Gastrocnemius medialis (tissue), 4 donors: ENCODE results near the gene DIP2C. TPM values are rescaled to one million over a fixed set of nuclear protein-coding genes. Genes with fewer than 3 reads are reported as not detected.

Experiments
- ATAC-seq, 2 donors: fragments of 150-250 bp; one replicate each; pipeline ENCODE4 v1.9.1; 2016
- DNase-seq, 2 donors: peaks; one replicate each; pipeline ENCODE4 v3.0.0-alpha.2; 2019
- H3K27ac ChIP-seq, 4 donors: fragments of 200-600 bp; sonication (generic); 1 replicate in 1 of 4; 2 replicates in 3 of 4; pipeline ENCODE4 v1.5.1; 2016 to 2018; ENCODE audit warnings: mild to moderate bottlenecking in 2 of 4, moderate library complexity in 1 of 4
- H3K27me3 ChIP-seq, 3 donors: fragments of 200-600 bp; sonication (generic) in 2 of 3; 1 replicate in 1 of 3; 2 replicates in 2 of 3; pipeline versions ENCODE4 v1.5.1 to v1.6.0; 2016 to 2019; ENCODE audit warnings: mild to moderate bottlenecking in 1 of 3, moderate library complexity in 1 of 3
- H3K36me3 ChIP-seq, 2 donors: fragments of 200-600 bp; sonication (generic) in 1 of 2; one replicate each; pipeline ENCODE4 v1.5.1; 2017 to 2018
- H3K4me1 ChIP-seq, 2 donors: fragments of 200-600 bp; sonication (generic) in 1 of 2; one replicate each; pipeline ENCODE4 v1.5.1; 2016 to 2017; ENCODE audit warnings: mild to moderate bottlenecking in 2 of 2
- H3K4me3 ChIP-seq, 4 donors: fragments of 200-600 bp; sonication (generic) in 3 of 4; 1 replicate in 1 of 4; 2 replicates in 3 of 4; pipeline ENCODE4 v1.5.1; 2016 to 2019; ENCODE audit warnings: mild to moderate bottlenecking in 2 of 4
- H3K9me3 ChIP-seq, 3 donors: fragments of 200-600 bp; sonication (generic) in 2 of 3; 1 replicate in 1 of 3; 2 replicates in 2 of 3; pipeline ENCODE4 v1.5.1; 2016 to 2019
- POLR2A ChIP-seq, 2 donors: fragments of 450-650 bp; IDR thresholded peaks; one replicate each; pipeline ENCODE4 v1.6.1; 2017; ENCODE audit warnings: antibody characterized with exemption in 2 of 2, mild to moderate bottlenecking in 2 of 2, moderate library complexity in 2 of 2
- in situ Hi-C, 4 donors: fragments of 200-750 bp; cut with MboI; loops; one replicate each; pipeline versions ENCODE4 v1.15.0 to v1.8.0; 2017; ENCODE audit warnings: low sequenced_read_pairs in 4 of 4
- intact Hi-C: fragments of 100-400 bp; cut with DNase I; formaldehyde crosslinking; loops from one replicate; pipeline ENCODE4 v1.15.1; 2023; ENCODE audit warnings: low total_unique reads
- total RNA-seq, 4 donors: library from RNA; depleted of rRNA; stranded (reverse); fragments of >200 nt; gene quantifications; one replicate each; pipeline versions ENCODE4 v1.1.0 to v1.2.3, GENCODE V29; 2016
- TF ChIP-seq, protein P1 (sequence below), 5 experiments: fragments of 450-650 bp in 3 of 5; fragments of 200-600 bp in 2 of 5; sonication (generic) in 2 of 5; IDR thresholded peaks in 4 of 5; conservative IDR thresholded peaks in 1 of 5; 1 replicate in 4 of 5; 2 replicates in 1 of 5; pipeline ENCODE4 v1.5.1; 2016 to 2019; ENCODE audit warnings: antibody characterized with exemption in 5 of 5, mild to moderate bottlenecking in 3 of 5, moderate library complexity in 3 of 5

DIP2C gene
- total RNA-seq, 4 donors from 2014 or later, result 19.1 to 60.0 (median 30.2) TPM

DNA sequence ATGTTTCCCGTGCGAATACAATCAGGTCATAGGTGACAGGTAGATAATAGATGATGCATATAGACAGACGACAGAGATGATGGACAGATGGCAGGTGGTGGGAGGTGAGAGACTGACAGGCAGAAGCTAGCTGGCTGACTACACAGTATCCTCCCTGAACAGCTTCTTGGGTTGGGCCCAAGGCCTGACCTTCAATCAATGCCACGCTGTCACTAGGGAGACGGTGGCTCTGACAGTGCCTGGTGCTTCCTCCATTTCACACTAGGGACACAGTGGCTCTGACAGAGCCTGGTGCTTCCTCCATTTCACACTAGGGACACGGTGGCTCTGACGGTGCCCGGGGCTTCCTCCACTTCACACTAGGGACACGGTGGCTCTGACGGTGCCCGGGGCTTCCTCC lies 200.1 kb downstream of the DIP2C start:
- Histone ChIP-seq H3K9me3 (no peaks in the 10 kb centered on the region), H3K4me3 (no peak overlapping the region), H3K4me1 (peaks cover 55 to 65% of the 10 kb centered on the region in 2 donors), H3K27me3 (no peaks in the 10 kb centered on the region), H3K27ac (peak overlapping the region; percentile 55 to 68 (median 67)), H3K36me3 (no peaks in the 10 kb centered on the region)
- intact Hi-C loops (no loop called here), in situ Hi-C loops (no loop called here)
- TF ChIP-seq, protein P1, sequence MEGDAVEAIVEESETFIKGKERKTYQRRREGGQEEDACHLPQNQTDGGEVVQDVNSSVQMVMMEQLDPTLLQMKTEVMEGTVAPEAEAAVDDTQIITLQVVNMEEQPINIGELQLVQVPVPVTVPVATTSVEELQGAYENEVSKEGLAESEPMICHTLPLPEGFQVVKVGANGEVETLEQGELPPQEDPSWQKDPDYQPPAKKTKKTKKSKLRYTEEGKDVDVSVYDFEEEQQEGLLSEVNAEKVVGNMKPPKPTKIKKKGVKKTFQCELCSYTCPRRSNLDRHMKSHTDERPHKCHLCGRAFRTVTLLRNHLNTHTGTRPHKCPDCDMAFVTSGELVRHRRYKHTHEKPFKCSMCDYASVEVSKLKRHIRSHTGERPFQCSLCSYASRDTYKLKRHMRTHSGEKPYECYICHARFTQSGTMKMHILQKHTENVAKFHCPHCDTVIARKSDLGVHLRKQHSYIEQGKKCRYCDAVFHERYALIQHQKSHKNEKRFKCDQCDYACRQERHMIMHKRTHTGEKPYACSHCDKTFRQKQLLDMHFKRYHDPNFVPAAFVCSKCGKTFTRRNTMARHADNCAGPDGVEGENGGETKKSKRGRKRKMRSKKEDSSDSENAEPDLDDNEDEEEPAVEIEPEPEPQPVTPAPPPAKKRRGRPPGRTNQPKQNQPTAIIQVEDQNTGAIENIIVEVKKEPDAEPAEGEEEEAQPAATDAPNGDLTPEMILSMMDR (IDR thresholded peaks at IDR 0.05 in 4 of 5, conservative IDR thresholded peaks at IDR 0.05 in 1 of 5), result no peak
- no peak for TF ChIP-seq POLR2A (IDR thresholded peaks at IDR 0.05)
- ATAC-seq, result peak; percentile 74 to 84
- peak; percentile 72 to 88 for DNase-seq

DNA sequence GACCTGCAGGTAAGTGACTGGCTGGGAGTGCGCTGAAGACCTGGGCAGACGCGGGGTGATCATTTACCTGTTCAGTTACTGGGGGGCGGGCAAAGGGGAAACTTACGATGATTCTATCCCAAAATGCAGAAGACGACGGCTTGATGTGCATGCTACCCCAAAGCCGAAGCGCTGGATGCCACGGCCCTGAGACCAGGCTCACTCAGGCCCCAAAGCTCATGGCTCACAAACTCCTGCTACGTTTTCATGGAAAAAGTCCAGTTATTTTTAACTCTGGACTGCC lies 200.6 kb downstream of the DIP2C start:
- H3K36me3 ChIP-seq, result no peaks in the 10 kb centered on the region
- no peak overlapping the region for H3K4me3 ChIP-seq
- H3K27me3 ChIP-seq, result no peaks in the 10 kb centered on the region
- TF ChIP-seq POLR2A (IDR thresholded peaks at IDR 0.05), result no peak
- TF ChIP-seq, protein P1 (IDR thresholded peaks at IDR 0.05 in 4 of 5, conservative IDR thresholded peaks at IDR 0.05 in 1 of 5), result no peak
- H3K27ac ChIP-seq, result peak overlapping the region; percentile 55 to 68 (median 67)
- peaks cover 50 to 61% of the 10 kb centered on the region in 2 donors for H3K4me1 ChIP-seq
- H3K9me3 ChIP-seq, result no peaks in the 10 kb centered on the region
- no peak for ATAC-seq
- no peak for DNase-seq
- intact Hi-C loops, result no loop called here
- in situ Hi-C loops, result no loop called here

DNA sequence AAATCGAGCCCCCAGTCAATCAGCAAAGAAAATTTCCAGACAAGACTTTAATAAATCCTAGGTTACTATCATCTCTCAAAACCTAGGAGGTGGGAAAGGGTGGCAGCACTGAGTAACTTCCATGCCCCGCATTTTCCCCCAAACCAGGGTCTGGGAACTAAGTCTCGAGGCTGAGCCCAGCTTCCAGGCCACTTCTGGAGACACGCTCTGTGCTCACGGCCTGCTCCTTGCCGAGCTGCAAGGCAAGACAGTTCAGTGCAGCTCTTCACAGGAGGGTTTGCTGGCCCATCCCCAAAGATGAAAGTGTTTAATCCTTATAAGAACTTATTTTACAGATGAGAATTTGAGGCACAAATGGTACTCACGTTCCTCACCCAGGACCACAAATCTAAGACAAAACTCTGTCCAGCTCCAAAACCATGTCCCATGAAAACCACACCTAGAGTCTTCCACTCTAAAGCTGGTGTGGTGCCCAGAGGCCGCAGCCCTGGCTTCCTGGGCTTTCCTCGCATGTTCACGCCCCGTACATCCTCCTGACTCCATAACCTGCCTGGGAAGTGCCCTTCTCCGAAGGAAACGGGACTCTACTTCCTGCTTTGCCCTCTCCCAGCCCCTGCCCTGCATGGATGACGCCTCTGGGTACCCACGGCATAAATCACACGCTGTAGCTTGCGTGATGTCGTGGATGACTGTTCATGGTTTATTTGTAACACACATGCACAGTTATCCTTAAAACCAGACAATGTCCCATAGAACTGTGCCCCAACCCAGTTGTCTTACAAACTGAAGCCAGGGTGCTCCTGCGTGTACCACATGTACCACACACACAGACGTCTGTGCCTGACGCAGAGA lies 201.2 kb downstream of the DIP2C start:
- in situ Hi-C loops, result no loop called here
- no peak for TF ChIP-seq POLR2A (IDR thresholded peaks at IDR 0.05)
- TF ChIP-seq, protein P1 (IDR thresholded peaks at IDR 0.05 in 4 of 5, conservative IDR thresholded peaks at IDR 0.05 in 1 of 5), result no peak
- ATAC-seq (no peak), DNase-seq (no peak)
- Histone ChIP-seq H3K9me3 (no peaks in the 10 kb centered on the region), H3K4me1 (peaks cover 48 to 57% of the 10 kb centered on the region in 2 donors), H3K4me3 (no peak overlapping the region), H3K36me3 (no peaks in the 10 kb centered on the region), H3K27ac (peak overlapping the region in 1 of 4 donors; percentile 66), H3K27me3 (no peaks in the 10 kb centered on the region)
- intact Hi-C loops, result no loop called here

- H3K36me3 ChIP-seq, result no peaks in the 10 kb centered on the region
- H3K4me1 ChIP-seq, result peaks cover 47 to 54% of the 10 kb centered on the region in 2 donors
- no peak for TF ChIP-seq POLR2A (IDR thresholded peaks at IDR 0.05)
- TF ChIP-seq, protein P1 (IDR thresholded peaks at IDR 0.05 in 4 of 5, conservative IDR thresholded peaks at IDR 0.05 in 1 of 5), result no peak
- H3K27ac ChIP-seq, result peak overlapping the region in 1 of 4 donors; percentile 8
- intact Hi-C loops (no loop called here), in situ Hi-C loops (no loop called here)
- DNase-seq (no peak), ATAC-seq (no peak)
- H3K27me3 ChIP-seq, result no peaks in the 10 kb centered on the region
- H3K4me3 ChIP-seq, result no peak overlapping the region
- H3K9me3 ChIP-seq, result no peaks in the 10 kb centered on the region
Measured at GRCh38 chr10:486666-487322, 202.7 kb downstream of the DIP2C start.
